Measurements from ENCODE around the gene THUMPD3.

THUMPD3 gene

GRCh38 chr3:9347081-9347480 lies 15.8 kb upstream of the THUMPD3 start:
- no peaks in the 10 kb centered on the region for H3K9me2 ChIP-seq (replicated peaks; ENCODE audit: low read depth, low read length)
- H3K79me2 ChIP-seq (ENCODE audit: insufficient read depth, low read length): no peaks in the 10 kb centered on the region
- H3K9me3 ChIP-seq (ENCODE audit: insufficient read depth, low read depth, low read length): no peaks in the 10 kb centered on the region
- H3K4me3 ChIP-seq (ENCODE audit: low read length, poor library complexity, severe bottlenecking): no peak overlapping the region
- no peaks in the 10 kb centered on the region for H3F3A ChIP-seq (ENCODE audit: low read depth)
- TF ChIP-seq CTCF (conservative IDR thresholded peaks at IDR 0.05; ENCODE audit: low read length) (no peak), EZH2phosphoT487 (IDR thresholded peaks at IDR 0.05; ENCODE audit: borderline replicate concordance) (no peak)
- H2AFZ ChIP-seq (ENCODE audit: low read length): no peak overlapping the region
- no peak overlapping the region for H3K4me2 ChIP-seq (ENCODE audit: low read depth, low read length, poor library complexity, severe bottlenecking)
- H4K20me1 ChIP-seq (ENCODE audit: insufficient read depth, low read length, poor library complexity, severe bottlenecking): no peaks in the 10 kb centered on the region
- H3K36me3 ChIP-seq (ENCODE audit: insufficient read depth, low read length): no peaks in the 10 kb centered on the region
- H3K27me3 ChIP-seq (ENCODE audit: insufficient read depth, low read length, poor library complexity, severe bottlenecking): no peaks in the 10 kb centered on the region
- H3K9ac ChIP-seq (ENCODE audit: low read depth, low read length, poor library complexity, severe bottlenecking): no peak overlapping the region
- H3K4me1 ChIP-seq (ENCODE audit: insufficient read depth, low read length, poor library complexity, severe bottlenecking): no peaks in the 10 kb centered on the region

GRCh38 chr3:9347887-9348286 lies 15.0 kb upstream of the THUMPD3 start:
- no peaks in the 10 kb centered on the region for H3K9me2 ChIP-seq (replicated peaks; ENCODE audit: low read depth, low read length)
- no peak overlapping the region for H3K4me2 ChIP-seq (ENCODE audit: low read depth, low read length, poor library complexity, severe bottlenecking)
- H3K27me3 ChIP-seq (ENCODE audit: insufficient read depth, low read length, poor library complexity, severe bottlenecking): no peaks in the 10 kb centered on the region
- H3K4me1 ChIP-seq (ENCODE audit: insufficient read depth, low read length, poor library complexity, severe bottlenecking): no peaks in the 10 kb centered on the region
- no peaks in the 10 kb centered on the region for H3K79me2 ChIP-seq (ENCODE audit: insufficient read depth, low read length)
- TF ChIP-seq CTCF (conservative IDR thresholded peaks at IDR 0.05; ENCODE audit: low read length): no peak
- TF ChIP-seq EZH2phosphoT487 (IDR thresholded peaks at IDR 0.05; ENCODE audit: borderline replicate concordance): no peak
- H3K9me3 ChIP-seq (ENCODE audit: insufficient read depth, low read depth, low read length): no peaks in the 10 kb centered on the region
- H3K36me3 ChIP-seq (ENCODE audit: insufficient read depth, low read length): no peaks in the 10 kb centered on the region
- H4K20me1 ChIP-seq (ENCODE audit: insufficient read depth, low read length, poor library complexity, severe bottlenecking): no peaks in the 10 kb centered on the region
- H3F3A ChIP-seq (ENCODE audit: low read depth): no peaks in the 10 kb centered on the region
- H3K4me3 ChIP-seq (ENCODE audit: low read length, poor library complexity, severe bottlenecking): no peak overlapping the region
- no peak overlapping the region for H3K9ac ChIP-seq (ENCODE audit: low read depth, low read length, poor library complexity, severe bottlenecking)
- no peak overlapping the region for H2AFZ ChIP-seq (ENCODE audit: low read length)

- no peaks in the 10 kb centered on the region for H3K79me2 ChIP-seq (ENCODE audit: insufficient read depth, low read length)
- H3K4me3 ChIP-seq (ENCODE audit: low read length, poor library complexity, severe bottlenecking): no peak overlapping the region
- H3K4me2 ChIP-seq (ENCODE audit: low read depth, low read length, poor library complexity, severe bottlenecking): no peak overlapping the region
- no peaks in the 10 kb centered on the region for H3K27me3 ChIP-seq (ENCODE audit: insufficient read depth, low read length, poor library complexity, severe bottlenecking)
- no peaks in the 10 kb centered on the region for H3F3A ChIP-seq (ENCODE audit: low read depth)
- no peaks in the 10 kb centered on the region for H3K36me3 ChIP-seq (ENCODE audit: insufficient read depth, low read length)
- no peak for TF ChIP-seq CTCF (conservative IDR thresholded peaks at IDR 0.05; ENCODE audit: low read length)
- TF ChIP-seq EZH2phosphoT487 (IDR thresholded peaks at IDR 0.05; ENCODE audit: borderline replicate concordance): no peak
- no peak overlapping the region for H2AFZ ChIP-seq (ENCODE audit: low read length)
- no peaks in the 10 kb centered on the region for H3K4me1 ChIP-seq (ENCODE audit: insufficient read depth, low read length, poor library complexity, severe bottlenecking)
- no peaks in the 10 kb centered on the region for H3K9me3 ChIP-seq (ENCODE audit: insufficient read depth, low read depth, low read length)
- no peak overlapping the region for H3K9ac ChIP-seq (ENCODE audit: low read depth, low read length, poor library complexity, severe bottlenecking)
- no peaks in the 10 kb centered on the region for H4K20me1 ChIP-seq (ENCODE audit: insufficient read depth, low read length, poor library complexity, severe bottlenecking)
- H3K9me2 ChIP-seq (replicated peaks; ENCODE audit: low read depth, low read length): no peaks in the 10 kb centered on the region
Observed at GRCh38 chr3:9349321-9350117, 13.3 kb upstream of the THUMPD3 start.
